A549 (cell line): Measurements from ENCODE around the gene EEIG1. TPM values are rescaled to one million over a fixed set of nuclear protein-coding genes. Genes with fewer than 3 reads are reported as not detected.

Experiments used
- polyA plus RNA-seq, 4 experiments: library from polyadenylated mRNA; depleted of rRNA in 3 of 4; stranded (reverse); fragments of >200 nt; fragmentation: RNase III in 1 of 4; extraction: RNeasy Plus Mini Kit Qiagen cat#74134 plus additional on column Dnase treatment in 1 of 4; gene quantifications; 2 replicates in 3 of 4; 3 replicates in 1 of 4; pipeline ENCODE4 v1.2.3, GENCODE V29; 2011 to 2017

The EEIG1 gene
- polyA plus RNA-seq, 2 of the 4 experiments (the other 2 are of a cell fraction), result 30.3 to 33.0 TPM

Other genes with a start within 250 kb of the EEIG1 start
- gene TOR2A, start 245.7 kb downstream of the EEIG1 start, polyA plus RNA-seq (2011; rRNA removed), result 4.9 and 5.5 TPM in 2 replicates
- gene TOR2A, start 245.7 kb downstream of the EEIG1 start, polyA plus RNA-seq (2017; fragmentation: RNase III; extraction: RNeasy Plus Mini Kit Qiagen cat#74134 plus additional on column Dnase treatment), result 9.4 to 9.6 TPM (median 9.5 TPM) in 3 replicates
- gene SH2D3C, start 202.3 kb downstream of the EEIG1 start, polyA plus RNA-seq (2011; rRNA removed), result 0.06 and 0.11 TPM in 2 replicates
- 0.04 to 0.08 TPM (median 0.06 TPM) in 3 replicates for gene SH2D3C, start 202.3 kb downstream of the EEIG1 start, polyA plus RNA-seq (2017; fragmentation: RNase III; extraction: RNeasy Plus Mini Kit Qiagen cat#74134 plus additional on column Dnase treatment)
- gene CDK9, start 195.0 kb downstream of the EEIG1 start, polyA plus RNA-seq (2011; rRNA removed), result 45.7 and 46.7 TPM in 2 replicates
- 35.3 to 46.2 TPM (median 43.8 TPM) in 3 replicates for gene CDK9, start 195.0 kb downstream of the EEIG1 start, polyA plus RNA-seq (2017; fragmentation: RNase III; extraction: RNeasy Plus Mini Kit Qiagen cat#74134 plus additional on column Dnase treatment)
- gene FPGS, start 178.1 kb downstream of the EEIG1 start, polyA plus RNA-seq (2011; rRNA removed), result 28.8 and 33.4 TPM in 2 replicates
- 48.5 to 54.3 TPM (median 48.5 TPM) in 3 replicates for gene FPGS, start 178.1 kb downstream of the EEIG1 start, polyA plus RNA-seq (2017; fragmentation: RNase III; extraction: RNeasy Plus Mini Kit Qiagen cat#74134 plus additional on column Dnase treatment)
- not detected in 2 replicates for gene ENG, start 126.3 kb downstream of the EEIG1 start, polyA plus RNA-seq (2011; rRNA removed)
- gene ENG, start 126.3 kb downstream of the EEIG1 start, polyA plus RNA-seq (2017; fragmentation: RNase III; extraction: RNeasy Plus Mini Kit Qiagen cat#74134 plus additional on column Dnase treatment), result 0.03 to 0.15 TPM (median 0.08 TPM) in 3 replicates
- gene AK1, start 103.3 kb downstream of the EEIG1 start, polyA plus RNA-seq (2011; rRNA removed), result 30.0 and 33.6 TPM in 2 replicates
- 31.9 to 38.2 TPM (median 31.9 TPM) in 3 replicates for gene AK1, start 103.3 kb downstream of the EEIG1 start, polyA plus RNA-seq (2017; fragmentation: RNase III; extraction: RNeasy Plus Mini Kit Qiagen cat#74134 plus additional on column Dnase treatment)
- gene ST6GALNAC6, start 81.4 kb downstream of the EEIG1 start, polyA plus RNA-seq (2011; rRNA removed), result 8.2 and 14.7 TPM in 2 replicates
- gene ST6GALNAC6, start 81.4 kb downstream of the EEIG1 start, polyA plus RNA-seq (2017; fragmentation: RNase III; extraction: RNeasy Plus Mini Kit Qiagen cat#74134 plus additional on column Dnase treatment), result 15.8 to 25.2 TPM (median 22.0 TPM) in 3 replicates
- 11.0 and 12.5 TPM in 2 replicates for gene ST6GALNAC4, start 63.9 kb downstream of the EEIG1 start, polyA plus RNA-seq (2011; rRNA removed)
- 18.1 to 25.4 TPM (median 24.8 TPM) in 3 replicates for gene ST6GALNAC4, start 63.9 kb downstream of the EEIG1 start, polyA plus RNA-seq (2017; fragmentation: RNase III; extraction: RNeasy Plus Mini Kit Qiagen cat#74134 plus additional on column Dnase treatment)
- gene PIP5KL1, start 50.2 kb downstream of the EEIG1 start, polyA plus RNA-seq (2011; rRNA removed), result 1.8 and 2.4 TPM in 2 replicates
- 2.0 to 3.7 TPM (median 2.5 TPM) in 3 replicates for gene PIP5KL1, start 50.2 kb downstream of the EEIG1 start, polyA plus RNA-seq (2017; fragmentation: RNase III; extraction: RNeasy Plus Mini Kit Qiagen cat#74134 plus additional on column Dnase treatment)
- gene DPM2, start 43.1 kb downstream of the EEIG1 start, polyA plus RNA-seq (2011; rRNA removed), result 41.9 and 48.8 TPM in 2 replicates
- gene DPM2, start 43.1 kb downstream of the EEIG1 start, polyA plus RNA-seq (2017; fragmentation: RNase III; extraction: RNeasy Plus Mini Kit Qiagen cat#74134 plus additional on column Dnase treatment), result 45.9 to 50.1 TPM (median 46.3 TPM) in 3 replicates
- gene NAIF1, start 86.3 kb upstream of the EEIG1 start, polyA plus RNA-seq (2011; rRNA removed), result 6.0 and 7.8 TPM in 2 replicates
- 6.8 to 7.6 TPM (median 7.5 TPM) in 3 replicates for gene NAIF1, start 86.3 kb upstream of the EEIG1 start, polyA plus RNA-seq (2017; fragmentation: RNase III; extraction: RNeasy Plus Mini Kit Qiagen cat#74134 plus additional on column Dnase treatment)
- 7.0 TPM in 2 replicates for gene SLC25A25, start 87.2 kb upstream of the EEIG1 start, polyA plus RNA-seq (2011; rRNA removed)
- 6.5 to 7.0 TPM (median 7.0 TPM) in 3 replicates for gene SLC25A25, start 87.2 kb upstream of the EEIG1 start, polyA plus RNA-seq (2017; fragmentation: RNase III; extraction: RNeasy Plus Mini Kit Qiagen cat#74134 plus additional on column Dnase treatment)
- 79.8 and 94.5 TPM in 2 replicates for gene PTGES2, start 146.7 kb upstream of the EEIG1 start, polyA plus RNA-seq (2011; rRNA removed)
- gene PTGES2, start 146.7 kb upstream of the EEIG1 start, polyA plus RNA-seq (2017; fragmentation: RNase III; extraction: RNeasy Plus Mini Kit Qiagen cat#74134 plus additional on column Dnase treatment), result 92.6 to 97.2 TPM (median 94.1 TPM) in 3 replicates
- 11.9 and 18.1 TPM in 2 replicates for gene LCN2, start 168.5 kb upstream of the EEIG1 start, polyA plus RNA-seq (2011; rRNA removed)
- 2.3 to 3.0 TPM (median 2.6 TPM) in 3 replicates for gene LCN2, start 168.5 kb upstream of the EEIG1 start, polyA plus RNA-seq (2017; fragmentation: RNase III; extraction: RNeasy Plus Mini Kit Qiagen cat#74134 plus additional on column Dnase treatment)
- gene BBLN, start 179.3 kb upstream of the EEIG1 start, polyA plus RNA-seq (2011; rRNA removed), result 23.0 and 23.8 TPM in 2 replicates
- 23.3 to 28.1 TPM (median 26.0 TPM) in 3 replicates for gene BBLN, start 179.3 kb upstream of the EEIG1 start, polyA plus RNA-seq (2017; fragmentation: RNase III; extraction: RNeasy Plus Mini Kit Qiagen cat#74134 plus additional on column Dnase treatment)
- gene CIZ1, start 210.6 kb upstream of the EEIG1 start, polyA plus RNA-seq (2011; rRNA removed), result 39.2 and 50.3 TPM in 2 replicates
- 83.0 to 93.6 TPM (median 92.5 TPM) in 3 replicates for gene CIZ1, start 210.6 kb upstream of the EEIG1 start, polyA plus RNA-seq (2017; fragmentation: RNase III; extraction: RNeasy Plus Mini Kit Qiagen cat#74134 plus additional on column Dnase treatment)
- 60.2 and 70.7 TPM in 2 replicates for gene DNM1, start 222.4 kb upstream of the EEIG1 start, polyA plus RNA-seq (2011; rRNA removed)
- gene DNM1, start 222.4 kb upstream of the EEIG1 start, polyA plus RNA-seq (2017; fragmentation: RNase III; extraction: RNeasy Plus Mini Kit Qiagen cat#74134 plus additional on column Dnase treatment), result 99.8 to 139 TPM (median 136 TPM) in 3 replicates